PFSK-1 (cell line): ENCODE results near the gene SLC9A2.

ENCODE experiments used
- FOXP2 ChIP-seq: optimal IDR thresholded peaks from 2 replicates; pipeline ENCODE3; 2011; ENCODE audit warnings: borderline replicate concordance, control low read depth, inconsistent platforms; ENCODE audit not compliant: insufficient read depth; ENCODE audit errors: extremely low read length, extremely low read depth
- POLR2AphosphoS5 ChIP-seq: IDR thresholded peaks from 2 replicates; pipeline ENCODE4 v1.6.1; 2012; ENCODE audit warnings: low read depth, mild to moderate bottlenecking, control low read depth, low read length, moderate library complexity
- REST ChIP-seq, 2 experiments: IDR thresholded peaks; 2 replicates each; pipeline versions ENCODE4 v1.6.1 to v1.8.0; 2011 to 2012; ENCODE audit warnings: low read depth in 2 of 2, low read length in 2 of 2, control low read depth in 1 of 2, inconsistent platforms in 1 of 2, mild to moderate bottlenecking in 1 of 2, moderate library complexity in 1 of 2; ENCODE audit not compliant: insufficient read depth in 1 of 2
- SIN3A ChIP-seq: IDR thresholded peaks from 2 replicates; pipeline ENCODE4 v1.6.1; 2012; ENCODE audit warnings: mild to moderate bottlenecking, low read length, moderate library complexity, borderline replicate concordance; ENCODE audit not compliant: insufficient read depth
- TAF1 ChIP-seq: IDR thresholded peaks from 2 replicates; pipeline ENCODE4 v1.6.1; 2012; ENCODE audit warnings: low read length, control low read depth, borderline replicate concordance; ENCODE audit not compliant: insufficient read depth

Gene SLC9A2

GRCh38 chr2:102758439-102758838, 139.1 kb downstream of the SLC9A2 start:
- no peak for TF ChIP-seq REST (IDR thresholded peaks at IDR 0.05; ENCODE audit: insufficient read depth in 1 of 2, low read depth in 2 of 2, low read length in 2 of 2)
- TF ChIP-seq TAF1, result no peak
- TF ChIP-seq FOXP2, result no peak
- TF ChIP-seq SIN3A, result no peak
- no peak for TF ChIP-seq POLR2AphosphoS5
